Raji (cell line): Measurements from ENCODE around the gene PLA2G4B.

Experiments used
- POLR2A ChIP-seq: IDR thresholded peaks from 2 replicates; pipeline ENCODE4 v1.6.1; 2011; ENCODE audit warnings: low read depth, low read length, control low read depth; ENCODE audit not compliant: insufficient read depth

Gene PLA2G4B, protein sequence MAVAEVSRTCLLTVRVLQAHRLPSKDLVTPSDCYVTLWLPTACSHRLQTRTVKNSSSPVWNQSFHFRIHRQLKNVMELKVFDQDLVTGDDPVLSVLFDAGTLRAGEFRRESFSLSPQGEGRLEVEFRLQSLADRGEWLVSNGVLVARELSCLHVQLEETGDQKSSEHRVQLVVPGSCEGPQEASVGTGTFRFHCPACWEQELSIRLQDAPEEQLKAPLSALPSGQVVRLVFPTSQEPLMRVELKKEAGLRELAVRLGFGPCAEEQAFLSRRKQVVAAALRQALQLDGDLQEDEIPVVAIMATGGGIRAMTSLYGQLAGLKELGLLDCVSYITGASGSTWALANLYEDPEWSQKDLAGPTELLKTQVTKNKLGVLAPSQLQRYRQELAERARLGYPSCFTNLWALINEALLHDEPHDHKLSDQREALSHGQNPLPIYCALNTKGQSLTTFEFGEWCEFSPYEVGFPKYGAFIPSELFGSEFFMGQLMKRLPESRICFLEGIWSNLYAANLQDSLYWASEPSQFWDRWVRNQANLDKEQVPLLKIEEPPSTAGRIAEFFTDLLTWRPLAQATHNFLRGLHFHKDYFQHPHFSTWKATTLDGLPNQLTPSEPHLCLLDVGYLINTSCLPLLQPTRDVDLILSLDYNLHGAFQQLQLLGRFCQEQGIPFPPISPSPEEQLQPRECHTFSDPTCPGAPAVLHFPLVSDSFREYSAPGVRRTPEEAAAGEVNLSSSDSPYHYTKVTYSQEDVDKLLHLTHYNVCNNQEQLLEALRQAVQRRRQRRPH

GRCh38 chr15:41838400-41838897 lies at the start of gene PLA2G4B:
Gene PLA2G4B (plus strand): TSS chr15:41838847. CDS start chr15:41838914, 67 bp downstream.
- no peak for TF ChIP-seq POLR2A

DNA sequence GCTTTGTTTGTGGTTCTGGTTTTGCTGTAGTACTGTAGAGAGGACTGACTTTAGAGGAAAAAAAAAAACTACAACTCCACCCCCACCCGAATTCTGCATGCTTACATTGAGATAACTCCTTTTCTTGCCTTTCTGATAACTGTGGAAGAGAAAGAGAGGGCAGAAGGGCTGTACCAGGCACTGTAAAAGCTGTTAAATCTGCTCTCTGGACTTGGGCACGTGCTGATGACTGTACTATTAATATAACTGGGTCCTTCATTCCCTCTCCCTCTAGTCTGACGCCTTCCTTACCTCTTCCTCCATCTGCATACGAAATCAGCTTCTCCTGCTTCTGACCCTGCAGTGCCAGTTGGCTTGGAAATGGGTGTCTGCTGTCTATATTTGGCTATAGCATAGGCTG lies 49.4 kb upstream of the PLA2G4B start:
- no peak for TF ChIP-seq POLR2A

DNA sequence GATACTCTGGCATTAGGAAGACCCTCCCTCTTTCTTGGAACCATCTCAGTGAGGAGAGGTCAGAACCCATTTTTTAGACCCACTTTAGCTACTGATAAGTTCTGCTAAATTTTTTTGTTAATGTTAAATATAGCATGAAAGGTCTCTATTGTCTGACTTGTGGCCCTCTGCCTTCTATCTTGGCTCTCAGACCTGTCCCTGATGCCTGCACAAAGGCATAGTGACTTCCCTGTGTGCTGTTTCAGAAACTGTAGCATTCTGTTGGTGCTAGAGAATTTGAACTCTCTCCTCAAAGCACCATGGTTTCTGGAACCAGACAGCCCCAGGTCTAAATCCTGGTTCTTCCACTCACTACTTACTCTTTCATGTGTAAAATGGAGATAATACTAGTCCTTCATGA lies 49.0 kb upstream of the PLA2G4B start:
- no peak for TF ChIP-seq POLR2A

- TF ChIP-seq POLR2A = no peak
These were observed 48.5 kb upstream of the PLA2G4B start for GRCh38 chr15:41790169-41790568.

DNA sequence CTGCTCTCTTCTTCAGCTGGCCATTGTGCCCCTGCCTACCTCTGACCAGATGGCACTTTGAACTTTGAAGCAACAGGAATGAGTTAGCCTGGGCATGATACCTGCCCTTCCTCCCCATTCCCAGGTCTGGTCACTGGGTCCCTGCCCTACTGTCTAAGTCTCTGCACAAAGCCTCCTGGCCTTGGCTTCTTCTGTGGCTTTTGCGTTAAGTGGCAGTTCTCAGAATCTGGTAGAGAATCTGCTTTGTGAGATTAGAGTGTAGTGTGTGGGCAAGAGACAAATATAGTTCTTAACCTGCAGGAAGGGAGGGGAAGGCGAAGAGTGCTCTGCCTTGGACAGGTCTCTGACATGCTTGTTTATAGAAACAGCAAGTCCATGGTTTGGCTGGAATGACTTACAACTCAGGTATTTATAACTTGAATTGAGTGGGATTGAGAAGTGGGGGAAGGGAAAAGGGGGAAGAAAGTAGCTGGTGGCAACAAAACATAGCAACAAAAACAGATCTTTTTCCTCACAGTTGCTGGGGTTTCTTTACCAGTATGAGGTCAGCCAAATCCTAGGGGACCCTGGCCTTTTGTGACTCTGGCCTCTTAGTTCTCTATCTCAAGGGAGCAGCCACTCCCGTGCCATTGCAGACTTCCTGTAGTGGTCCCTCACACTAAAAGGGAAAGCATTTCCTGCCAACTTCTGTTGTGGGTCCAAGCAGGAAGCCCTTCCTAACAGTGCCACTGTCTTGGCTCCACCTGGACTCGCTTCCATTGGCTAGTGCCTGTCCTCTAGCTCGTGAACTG lies 47.7 kb upstream of the PLA2G4B start:
- TF ChIP-seq POLR2A = no peak

GRCh38 chr15:41791547-41791937 lies 47.1 kb upstream of the PLA2G4B start:
- no peak for TF ChIP-seq POLR2A

GRCh38 chr15:41792000-41792637 lies 46.5 kb upstream of the PLA2G4B start:
- no peak for TF ChIP-seq POLR2A

DNA sequence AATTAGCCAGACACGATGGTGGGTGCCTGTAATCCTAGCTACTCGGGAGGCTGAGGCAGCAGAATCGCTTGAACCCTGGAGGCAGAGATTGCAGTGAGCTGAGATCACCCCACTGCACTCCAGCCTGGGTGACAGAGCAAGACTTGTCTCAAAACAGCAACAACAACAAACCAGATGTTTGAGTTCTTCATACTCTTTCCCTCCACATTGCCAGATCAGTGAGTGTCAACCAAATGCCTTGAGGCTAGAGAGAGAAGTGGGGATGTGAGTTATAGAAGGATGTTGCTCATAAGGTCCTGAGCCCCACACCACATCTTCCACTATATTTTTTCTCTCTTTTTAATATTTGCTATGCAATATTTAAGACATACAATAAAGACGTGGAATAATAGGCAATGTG lies 44.6 kb upstream of the PLA2G4B start:
- no peak for TF ChIP-seq POLR2A

- TF ChIP-seq POLR2A = no peak
These were observed 42.4 kb upstream of the PLA2G4B start for GRCh38 chr15:41795996-41796856.

DNA sequence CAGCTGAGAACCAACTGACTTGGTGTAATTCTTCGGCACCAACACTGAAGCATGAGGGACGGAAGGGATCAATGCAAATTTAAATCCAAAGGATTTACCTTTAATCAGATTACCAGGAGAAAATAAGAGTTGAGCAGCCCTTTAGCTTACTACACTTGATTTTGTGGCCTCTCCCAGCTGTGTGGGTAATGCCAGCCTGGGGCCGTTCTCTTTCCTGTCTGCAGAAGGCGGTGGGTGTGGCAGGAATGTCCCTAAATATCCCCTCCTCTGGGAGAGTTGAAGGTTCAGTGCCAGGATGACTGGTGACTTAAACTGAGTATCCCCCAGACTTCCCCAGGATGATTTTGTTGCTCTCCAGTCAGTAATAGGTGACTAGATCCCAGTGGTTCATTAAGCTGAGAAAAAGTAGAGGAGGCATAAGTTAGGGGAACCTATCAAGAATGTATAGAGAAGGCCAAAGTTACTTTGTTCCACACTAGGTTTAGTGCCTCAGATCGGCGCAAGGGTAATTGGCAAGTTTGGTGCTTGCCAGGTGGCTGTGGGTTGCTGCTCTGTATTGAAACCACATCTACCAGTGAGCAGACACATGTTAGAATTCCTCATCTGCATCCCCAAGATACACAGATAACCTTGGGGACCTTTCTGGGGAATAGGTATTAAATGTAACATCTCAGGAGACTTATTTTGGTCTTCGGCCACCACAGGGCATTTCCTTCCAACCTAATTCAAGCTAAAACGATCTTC lies 41.3 kb upstream of the PLA2G4B start:
- TF ChIP-seq POLR2A = no peak

GRCh38 chr15:41798607-41799487 lies 39.8 kb upstream of the PLA2G4B start:
- TF ChIP-seq POLR2A = no peak

DNA sequence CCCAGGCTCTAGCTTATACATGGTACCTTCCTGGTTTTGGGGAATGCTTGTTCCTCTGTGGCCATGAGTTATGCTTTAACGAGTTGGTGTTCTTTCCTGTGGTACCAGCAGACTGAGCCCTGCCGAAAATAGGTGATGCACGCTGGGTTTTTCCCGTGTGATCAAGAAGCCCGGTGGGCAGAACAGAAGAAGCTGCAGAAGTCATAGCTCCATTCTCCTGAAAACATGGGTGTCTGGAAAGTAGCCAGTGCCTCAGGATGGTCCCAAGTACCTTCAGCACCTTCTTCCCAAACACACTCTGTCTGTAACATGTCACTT lies 39.2 kb upstream of the PLA2G4B start:
- TF ChIP-seq POLR2A = no peak

DNA sequence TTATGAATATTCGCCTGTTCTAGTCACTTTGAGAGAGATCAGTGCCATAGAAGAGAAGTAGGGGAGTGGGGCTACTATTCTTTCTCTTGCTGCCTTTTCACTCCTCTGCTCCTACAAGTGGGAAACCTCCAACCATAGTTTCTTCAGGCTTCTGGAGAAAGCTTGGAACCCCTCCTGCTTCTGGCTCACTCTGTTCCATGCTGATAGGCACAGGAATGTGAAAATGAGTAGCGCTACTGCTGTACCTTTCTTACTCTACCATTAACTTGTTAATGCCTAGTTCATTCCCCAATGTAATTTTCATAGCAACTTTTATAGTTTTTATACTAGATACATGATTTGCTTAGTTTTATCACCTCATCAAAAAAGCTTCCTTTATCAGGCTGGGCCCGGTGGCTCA lies 37.5 kb upstream of the PLA2G4B start:
- no peak for TF ChIP-seq POLR2A
